HL-60 (cell line): ENCODE data around the gene NIPSNAP2.

Experiments used
- CTCF ChIP-seq: IDR thresholded peaks from one replicate; pipeline ENCODE4 v1.5.1; 2011; ENCODE audit warnings: low read length, control low read depth, inconsistent platforms; ENCODE audit not compliant: insufficient read depth
- POLR2AphosphoS5 ChIP-seq: IDR thresholded peaks from 2 replicates; pipeline ENCODE4 v1.6.1; 2012; ENCODE audit warnings: low read depth
- REST ChIP-seq: IDR thresholded peaks from 2 replicates; pipeline ENCODE4 v1.6.1; 2012; ENCODE audit warnings: low read depth; ENCODE audit not compliant: insufficient replicate concordance
- SPI1 ChIP-seq: IDR thresholded peaks from 2 replicates; pipeline ENCODE4 v1.6.1; 2012; ENCODE audit warnings: low read depth, mild to moderate bottlenecking, borderline replicate concordance

GRCh38 chr7:55928006-55928767 lies 36.2 kb upstream of the NIPSNAP2 start:
- no peak for TF ChIP-seq CTCF
- TF ChIP-seq POLR2AphosphoS5, result no peak
- TF ChIP-seq REST, result no peak
- TF ChIP-seq SPI1, result no peak
